MM.1S (cell line): ENCODE measurements around the gene DTX3.

ENCODE experiments used
- DNase-seq: peaks from one replicate; pipeline ENCODE4 v3.0.0-alpha.2; 2015
- H2AFZ ChIP-seq: fragments of 300-600 bp; sonication (generic); 2 replicates; pipeline ENCODE4 v1.6.0; 2016; ENCODE audit warnings: antibody characterized with exemption, low read length
- H3F3A ChIP-seq: fragments of 300-600 bp; sonication (generic); 2 replicates; pipeline ENCODE4 v1.6.1; 2016; ENCODE audit warnings: mild to moderate bottlenecking, antibody characterized with exemption, low read length, moderate library complexity, mixed read lengths; ENCODE audit not compliant: insufficient read depth
- H3K27ac ChIP-seq: fragments of 300-600 bp; sonication (generic); 2 replicates; pipeline ENCODE4 v1.5.1; 2016; ENCODE audit warnings: mild to moderate bottlenecking, low read length
- H3K27me3 ChIP-seq: fragments of 300-600 bp; sonication (generic); replicated peaks from 2 replicates; pipeline ENCODE4 v1.6.0; 2016; ENCODE audit warnings: low read length; ENCODE audit not compliant: insufficient read depth
- H3K36me3 ChIP-seq: fragments of 300-600 bp; sonication (generic); replicated peaks from 2 replicates; pipeline ENCODE4 v1.6.1; 2016; ENCODE audit warnings: mild to moderate bottlenecking, low read length, mixed read lengths; ENCODE audit not compliant: insufficient read depth
- H3K4me1 ChIP-seq: fragments of 300-600 bp; sonication (generic); 2 replicates; pipeline ENCODE4 v1.6.1; 2016; ENCODE audit warnings: low read length, mixed read lengths
- H3K4me2 ChIP-seq: fragments of 300-600 bp; sonication (generic); 2 replicates; pipeline ENCODE4 v1.6.0; 2016; ENCODE audit warnings: low read depth, low read length
- H3K4me3 ChIP-seq: fragments of 300-600 bp; sonication (generic); 2 replicates; pipeline ENCODE4 v1.5.1; 2016; ENCODE audit warnings: low read length, mixed read lengths
- H3K79me2 ChIP-seq: fragments of 300-600 bp; sonication (generic); 2 replicates; pipeline ENCODE4 v1.6.1; 2016; ENCODE audit warnings: mixed run types, low read length, mixed read lengths
- H3K9ac ChIP-seq: fragments of 300-600 bp; sonication (generic); 2 replicates; pipeline ENCODE4 v1.6.1; 2016; ENCODE audit warnings: low read length, mixed read lengths
- H3K9me2 ChIP-seq: fragments of 300-600 bp; sonication (generic); replicated peaks from 2 replicates; pipeline ENCODE4 v1.6.1; 2016; ENCODE audit warnings: mild to moderate bottlenecking, low read length, mixed read lengths; ENCODE audit not compliant: insufficient read depth
- H3K9me3 ChIP-seq: fragments of 300-600 bp; sonication (generic); replicated peaks from 2 replicates; pipeline ENCODE4 v1.6.1; 2016; ENCODE audit warnings: mild to moderate bottlenecking, low read length, mixed read lengths; ENCODE audit not compliant: insufficient read depth
- H4K20me1 ChIP-seq: fragments of 300-600 bp; sonication (generic); 2 replicates; pipeline ENCODE4 v1.6.1; 2016; ENCODE audit warnings: mild to moderate bottlenecking, low read length, moderate library complexity, mixed read lengths; ENCODE audit not compliant: insufficient read depth
- CTCF ChIP-seq: fragments of 300-600 bp; sonication (generic); IDR thresholded peaks from 2 replicates; pipeline ENCODE4 v1.5.1; 2016; ENCODE audit warnings: antibody characterized with exemption, low read length, mixed read lengths
- EZH2 ChIP-seq: fragments of 300-600 bp; sonication (generic); optimal IDR thresholded peaks from 2 replicates; pipeline ENCODE3; 2017; ENCODE audit warnings: low read depth, mild to moderate bottlenecking, antibody characterized with exemption, low read length, mixed read lengths
- EZH2phosphoT487 ChIP-seq: fragments of 300-600 bp; sonication (generic); IDR thresholded peaks from 2 replicates; pipeline ENCODE4 v1.6.1; 2018; ENCODE audit warnings: antibody characterized with exemption, low read length

DTX3 gene

GRCh38 chr12:57621497-57622292 lies 17.1 kb downstream of the DTX3 start:
- peak overlapping the region; percentile 93 for H3K4me2 ChIP-seq
- H3K4me1 ChIP-seq = peaks cover 6% of the 10 kb centered on the region
- no peaks in the 10 kb centered on the region for H4K20me1 ChIP-seq
- H3K9me3 ChIP-seq = no peaks in the 10 kb centered on the region
- H3K36me3 ChIP-seq = no peaks in the 10 kb centered on the region
- TF ChIP-seq EZH2phosphoT487 = no peak
- peak; percentile 90 for TF ChIP-seq CTCF
- H3F3A ChIP-seq = no peaks in the 10 kb centered on the region
- H3K27me3 ChIP-seq = peaks cover 50% of the 10 kb centered on the region
- H3K79me2 ChIP-seq = no peaks in the 10 kb centered on the region
- peak; percentile 40 for DNase-seq
- no peak overlapping the region for H3K27ac ChIP-seq
- H3K9me2 ChIP-seq = no peaks in the 10 kb centered on the region
- no peak overlapping the region for H3K9ac ChIP-seq
- peak overlapping the region; percentile 44 for H3K4me3 ChIP-seq
- peak overlapping the region; percentile 74 for H2AFZ ChIP-seq

GRCh38 chr12:57622293-57623245 lies 17.9 kb downstream of the DTX3 start:
- H3K9me3 ChIP-seq = no peaks in the 10 kb centered on the region
- H3K9me2 ChIP-seq = no peaks in the 10 kb centered on the region
- H3K79me2 ChIP-seq = no peaks in the 10 kb centered on the region
- H4K20me1 ChIP-seq = no peaks in the 10 kb centered on the region
- peaks cover 6% of the 10 kb centered on the region for H3K4me1 ChIP-seq
- no peak overlapping the region for H2AFZ ChIP-seq
- TF ChIP-seq EZH2phosphoT487 (no peak), EZH2 (no peak), CTCF (no peak)
- no peak overlapping the region for H3K4me2 ChIP-seq
- H3F3A ChIP-seq = no peaks in the 10 kb centered on the region
- DNase-seq = no peak
- no peak overlapping the region for H3K9ac ChIP-seq
- H3K27me3 ChIP-seq = peaks cover 50% of the 10 kb centered on the region
- no peak overlapping the region for H3K27ac ChIP-seq
- H3K36me3 ChIP-seq = no peaks in the 10 kb centered on the region
- no peak overlapping the region for H3K4me3 ChIP-seq

GRCh38 chr12:57623385-57623784 lies 18.8 kb downstream of the DTX3 start:
- DNase-seq = no peak
- no peak overlapping the region for H3K4me2 ChIP-seq
- H3K79me2 ChIP-seq = no peaks in the 10 kb centered on the region
- no peaks in the 10 kb centered on the region for H3K9me2 ChIP-seq
- H3K9me3 ChIP-seq = no peaks in the 10 kb centered on the region
- H4K20me1 ChIP-seq = no peaks in the 10 kb centered on the region
- no peak for TF ChIP-seq EZH2
- TF ChIP-seq EZH2phosphoT487 = no peak
- TF ChIP-seq CTCF = no peak
- no peaks in the 10 kb centered on the region for H3F3A ChIP-seq
- peaks cover 43% of the 10 kb centered on the region for H3K27me3 ChIP-seq
- H2AFZ ChIP-seq = no peak overlapping the region
- H3K4me3 ChIP-seq = no peak overlapping the region
- no peak overlapping the region for H3K27ac ChIP-seq
- H3K36me3 ChIP-seq = no peaks in the 10 kb centered on the region
- no peak overlapping the region for H3K9ac ChIP-seq
- H3K4me1 ChIP-seq = peaks cover 6% of the 10 kb centered on the region
